ENCODE results near the gene WDR20. TPM values are rescaled to one million over a fixed set of nuclear protein-coding genes. Genes with fewer than 3 reads are reported as not detected.

Gene WDR20
- total and polyA plus RNA-seq, 2 experiments from 2014 or later, result 15.3 to 24.0 TPM

GRCh38 chr14:102181187-102181586, 41.5 kb downstream of the WDR20 start:
- Histone ChIP-seq H4K20me1 (ENCODE audit: insufficient read depth, poor library complexity, severe bottlenecking) (peaks cover 32% of the 10 kb centered on the region), H3K27ac (no peak overlapping the region), H3K79me2 (peaks cover 100% of the 10 kb centered on the region), H3K4me1 (ENCODE audit: insufficient read depth) (peaks cover 14% of the 10 kb centered on the region), H3K36me3 (replicated peaks; ENCODE audit: insufficient read depth, low read depth) (no peaks in the 10 kb centered on the region), H2AFZ (no peak overlapping the region), H3K4me3 (no peak overlapping the region), H3K9me3 (ENCODE audit: low read depth) (no peaks in the 10 kb centered on the region), H3K9me2 (replicated peaks; ENCODE audit: insufficient read depth) (no peaks in the 10 kb centered on the region), H3K27me3 (no peaks in the 10 kb centered on the region), H3K4me2 (no peak overlapping the region)
- DNase-seq (ENCODE audit: low spot score), result no peak
- WGBS (ENCODE audit: low lambda C conversion rate, missing lambda C conversion rate), result 95% methylated on average over 1 of the region's 1 CpG
- TF ChIP-seq EZH2phosphoT487 (IDR thresholded peaks at IDR 0.05; ENCODE audit: low read depth, severe bottlenecking, unreplicated experiment) (no peak), EZH2 (IDR thresholded peaks at IDR 0.05; ENCODE audit: borderline replicate concordance) (no peak), CTCF (IDR thresholded peaks at IDR 0.05; ENCODE audit: poor library complexity) (no peak)

DNA sequence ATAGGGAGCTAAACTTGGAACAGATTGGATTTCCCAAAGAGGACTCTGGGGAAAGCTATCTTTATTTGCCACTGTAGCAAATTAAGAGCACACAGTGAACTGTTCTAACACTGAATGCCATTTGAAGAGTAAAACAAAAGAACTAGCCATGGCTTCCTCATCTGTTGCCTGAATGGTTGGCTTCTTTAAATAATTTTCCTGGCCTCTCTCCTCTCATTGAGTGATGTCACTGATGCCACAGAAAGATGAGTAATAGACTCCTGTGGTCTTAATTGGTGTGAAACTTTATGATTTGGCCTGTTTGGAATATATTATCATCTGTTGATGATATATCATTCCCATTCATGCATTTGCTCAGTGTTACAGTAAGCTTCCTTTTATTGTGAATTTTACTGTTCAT, 42.5 kb downstream of the WDR20 start:
- H3K79me2 ChIP-seq, result peaks cover 100% of the 10 kb centered on the region
- H3K27me3 ChIP-seq, result no peaks in the 10 kb centered on the region
- H3K9me2 ChIP-seq (replicated peaks; ENCODE audit: insufficient read depth), result no peaks in the 10 kb centered on the region
- DNase-seq (ENCODE audit: low spot score), result no peak
- no peaks in the 10 kb centered on the region for H3K36me3 ChIP-seq (replicated peaks; ENCODE audit: insufficient read depth, low read depth)
- H4K20me1 ChIP-seq (ENCODE audit: insufficient read depth, poor library complexity, severe bottlenecking), result peaks cover 33% of the 10 kb centered on the region
- no peak overlapping the region for H2AFZ ChIP-seq
- no peak for TF ChIP-seq CTCF (IDR thresholded peaks at IDR 0.05; ENCODE audit: poor library complexity)
- no peak for TF ChIP-seq EZH2 (IDR thresholded peaks at IDR 0.05; ENCODE audit: borderline replicate concordance)
- TF ChIP-seq EZH2phosphoT487 (IDR thresholded peaks at IDR 0.05; ENCODE audit: low read depth, severe bottlenecking, unreplicated experiment), result no peak
- H3K4me2 ChIP-seq, result no peak overlapping the region
- H3K9me3 ChIP-seq (ENCODE audit: low read depth), result no peaks in the 10 kb centered on the region
- H3K4me1 ChIP-seq (ENCODE audit: insufficient read depth), result peaks cover 20% of the 10 kb centered on the region
- H3K27ac ChIP-seq, result no peak overlapping the region
- H3K4me3 ChIP-seq, result no peak overlapping the region

GRCh38 chr14:102182936-102183619, 43.4 kb downstream of the WDR20 start:
- Histone ChIP-seq H3K27ac (no peak overlapping the region), H3K4me1 (ENCODE audit: insufficient read depth) (peaks cover 25% of the 10 kb centered on the region), H3K9me2 (replicated peaks; ENCODE audit: insufficient read depth) (no peaks in the 10 kb centered on the region), H4K20me1 (ENCODE audit: insufficient read depth, poor library complexity, severe bottlenecking) (peaks cover 42% of the 10 kb centered on the region), H3K4me3 (no peak overlapping the region), H2AFZ (no peak overlapping the region), H3K79me2 (peaks cover 100% of the 10 kb centered on the region), H3K9me3 (ENCODE audit: low read depth) (no peaks in the 10 kb centered on the region), H3K27me3 (no peaks in the 10 kb centered on the region), H3K36me3 (replicated peaks; ENCODE audit: insufficient read depth, low read depth) (no peaks in the 10 kb centered on the region), H3K4me2 (no peak overlapping the region)
- no peak for DNase-seq (ENCODE audit: low spot score)
- 79% methylated on average over 9 of the region's 9 CpGs for WGBS (ENCODE audit: low lambda C conversion rate, missing lambda C conversion rate)
- TF ChIP-seq EZH2 (IDR thresholded peaks at IDR 0.05; ENCODE audit: borderline replicate concordance), result no peak
- no peak for TF ChIP-seq EZH2phosphoT487 (IDR thresholded peaks at IDR 0.05; ENCODE audit: low read depth, severe bottlenecking, unreplicated experiment)
- no peak for TF ChIP-seq CTCF (IDR thresholded peaks at IDR 0.05; ENCODE audit: poor library complexity)

Measured in hepatocyte (in vitro differentiated cells).